ENCODE measurements around the gene FNTB. TPM values are rescaled to one million over a fixed set of nuclear protein-coding genes. Genes with fewer than 3 reads are reported as not detected.

Gene FNTB
- total RNA-seq, 1 experiment from 2014 or later: 15.9 TPM

- no peak for DNase-seq (ENCODE audit: low spot score)
These were observed 33.4 kb upstream of the FNTB start for GRCh38 chr14:64953310-64953654.

DNA sequence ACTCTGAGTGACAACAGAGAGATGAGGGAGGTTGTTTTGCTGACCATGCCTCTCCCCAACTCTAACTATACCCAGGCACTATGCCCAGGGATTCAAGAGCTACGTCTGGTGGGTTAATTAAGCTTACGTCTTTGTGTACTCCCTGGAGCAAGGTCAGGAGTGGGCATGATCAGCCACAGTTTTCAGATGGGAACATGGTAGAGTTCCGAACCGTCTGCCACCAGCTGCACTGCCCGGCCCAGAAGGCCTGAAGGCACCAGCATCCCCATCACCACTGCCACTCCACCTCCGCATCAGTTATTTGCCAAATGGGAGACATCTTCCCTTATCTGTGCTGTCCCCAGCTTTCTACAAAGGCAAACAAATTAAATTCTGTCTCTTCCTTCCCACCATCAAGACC lies 33.0 kb upstream of the FNTB start:
- DNase-seq (ENCODE audit: low spot score): no peak

GRCh38 chr14:64954491-64955240 lies 32.0 kb upstream of the FNTB start:
- DNase-seq (ENCODE audit: low spot score): no peak

DNA sequence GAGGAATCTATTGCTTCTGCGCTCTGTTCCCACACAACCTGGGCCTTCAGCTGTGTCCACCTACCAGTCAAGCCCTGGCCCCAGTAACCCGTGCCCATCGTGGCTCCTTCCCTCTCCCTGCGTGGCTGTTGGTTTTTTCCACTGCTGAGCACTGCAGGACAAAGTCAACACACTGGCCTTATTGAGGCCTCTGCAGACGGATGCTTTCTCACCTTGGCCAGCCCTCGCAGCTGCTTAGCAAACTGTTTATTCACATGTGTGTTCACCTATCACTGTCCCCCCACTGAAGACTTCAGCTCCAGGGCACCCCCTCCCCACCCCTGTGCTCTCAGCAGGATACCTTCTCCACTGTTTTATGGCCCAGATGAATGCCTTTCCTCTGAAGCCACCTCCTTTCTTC lies 31.4 kb upstream of the FNTB start:
- DNase-seq (ENCODE audit: low spot score): no peak

DNA sequence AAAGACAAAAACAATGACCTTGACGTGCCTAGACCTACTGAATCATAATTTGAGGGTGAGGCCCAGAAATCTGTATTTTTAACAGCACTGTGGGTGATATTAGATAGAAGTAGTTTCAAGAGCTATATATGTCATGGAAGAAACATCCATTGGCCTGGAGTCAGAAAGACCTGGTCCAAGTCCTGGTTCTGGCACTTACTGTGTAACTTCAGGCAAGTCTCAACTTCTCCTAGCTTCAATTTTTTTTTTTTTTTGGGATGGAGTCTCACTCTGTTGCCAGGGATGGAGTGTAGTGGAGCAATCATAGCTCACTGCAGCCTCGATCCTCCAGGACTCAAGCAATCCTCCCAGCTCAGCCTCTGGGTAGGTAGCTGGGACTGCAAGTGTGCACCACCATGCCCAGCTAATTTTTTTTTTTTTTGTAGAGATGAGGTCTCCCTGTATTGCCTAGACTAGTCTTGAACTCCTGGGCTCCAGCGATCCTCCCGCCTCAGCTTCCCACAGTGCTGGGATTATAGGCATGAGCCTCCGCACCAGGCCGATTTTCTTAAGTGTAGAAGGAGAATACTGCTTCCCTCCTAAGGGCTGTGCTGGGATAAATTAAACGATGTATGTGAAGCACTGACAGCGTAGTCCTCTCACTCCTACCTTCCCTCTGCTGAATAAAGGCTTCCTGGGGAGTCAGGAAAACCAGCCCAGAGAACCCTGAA lies 29.8 kb upstream of the FNTB start:
- DNase-seq (ENCODE audit: low spot score): no peak

GRCh38 chr14:64958201-64958600 lies 28.5 kb upstream of the FNTB start:
- DNase-seq (ENCODE audit: low spot score): no peak

DNA sequence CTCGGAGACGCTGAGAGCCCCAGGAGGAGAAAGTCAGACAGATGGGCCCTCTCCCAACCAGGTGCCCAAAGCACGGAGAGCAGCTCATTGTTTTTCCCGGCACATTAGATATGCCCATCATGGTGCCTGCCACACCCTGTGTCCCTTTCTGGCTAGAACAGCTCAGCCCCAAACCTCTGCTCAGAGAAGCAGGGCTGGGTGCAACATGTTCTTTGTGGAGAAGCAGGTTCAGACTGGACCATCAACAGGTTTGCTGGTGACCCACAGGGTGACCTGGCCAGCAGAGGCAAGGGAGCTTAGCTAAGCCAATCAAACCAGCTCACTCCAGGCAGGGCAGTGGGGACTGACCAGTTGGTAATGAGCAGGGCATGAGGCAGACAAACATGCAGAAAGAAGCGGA lies 28.0 kb upstream of the FNTB start:
- DNase-seq (ENCODE audit: low spot score): no peak

GRCh38 chr14:64960762-64961276 lies 25.9 kb upstream of the FNTB start:
- no peak for DNase-seq (ENCODE audit: low spot score)

DNA sequence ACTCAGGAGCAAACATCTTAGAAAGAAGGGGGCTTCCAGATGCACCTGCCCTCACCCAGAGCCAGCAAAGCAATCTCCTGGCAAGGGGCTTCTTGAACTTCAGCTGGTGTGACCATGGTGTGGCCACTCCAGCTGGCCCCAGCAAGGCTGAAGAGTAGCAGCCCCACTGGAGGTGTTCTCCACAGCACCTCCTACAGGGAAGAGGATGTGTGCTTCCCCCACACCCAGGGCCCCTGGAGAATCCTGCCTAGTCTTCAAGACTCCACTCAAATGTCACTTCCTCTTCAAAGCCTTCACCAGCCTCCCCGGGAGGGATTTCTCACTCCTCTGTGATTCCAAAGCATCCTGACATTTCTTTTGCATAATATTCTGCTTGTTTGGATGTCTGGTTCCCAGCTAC lies 23.1 kb upstream of the FNTB start:
- DNase-seq (ENCODE audit: low spot score): no peak

- DNase-seq (ENCODE audit: low spot score): no peak
These were observed 21.2 kb upstream of the FNTB start for GRCh38 chr14:64965356-64966000.

DNA sequence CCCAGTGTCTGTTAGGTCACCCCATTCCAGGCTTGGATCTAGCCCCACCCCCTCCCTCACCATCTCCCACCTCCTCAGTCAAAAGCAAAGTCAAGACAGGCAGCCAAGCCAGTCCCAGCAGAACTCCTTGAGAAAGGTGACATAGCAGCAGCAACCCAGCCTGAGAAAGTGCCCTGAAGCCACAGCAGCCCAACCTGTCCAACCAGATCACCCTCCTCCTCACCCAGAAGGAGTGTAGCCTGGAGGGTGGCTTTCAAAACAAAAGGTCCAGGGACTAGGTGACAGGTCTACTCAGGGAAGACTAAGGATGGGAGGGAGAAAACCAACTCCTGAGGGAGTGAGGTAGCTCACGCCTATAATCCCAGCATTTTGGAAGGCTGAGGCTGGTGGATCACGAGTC lies 19.7 kb upstream of the FNTB start:
- DNase-seq (ENCODE audit: low spot score): no peak

- DNase-seq (ENCODE audit: low spot score): no peak
These were observed 18.5 kb upstream of the FNTB start for GRCh38 chr14:64968167-64968566.

DNA sequence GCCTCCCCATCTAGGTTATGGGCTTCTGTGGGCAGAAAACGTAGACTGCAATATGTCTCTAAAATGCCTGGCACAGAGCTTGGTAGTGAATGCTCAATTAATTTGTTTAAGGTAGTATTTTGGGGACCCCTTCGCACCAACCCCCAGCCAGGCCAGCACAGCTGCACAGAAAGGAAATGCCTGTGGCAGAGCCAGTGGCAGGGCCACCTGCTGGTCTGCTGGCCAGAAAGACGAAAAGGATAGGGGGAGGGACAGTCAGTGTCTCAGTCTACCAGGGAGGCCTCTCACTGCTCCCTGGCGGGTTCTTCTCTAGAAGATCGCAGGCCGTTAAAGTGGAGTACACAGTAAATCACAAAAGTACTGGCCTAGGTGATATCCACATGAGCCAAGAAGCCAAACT lies 18.0 kb upstream of the FNTB start:
- DNase-seq (ENCODE audit: low spot score): no peak

DNA sequence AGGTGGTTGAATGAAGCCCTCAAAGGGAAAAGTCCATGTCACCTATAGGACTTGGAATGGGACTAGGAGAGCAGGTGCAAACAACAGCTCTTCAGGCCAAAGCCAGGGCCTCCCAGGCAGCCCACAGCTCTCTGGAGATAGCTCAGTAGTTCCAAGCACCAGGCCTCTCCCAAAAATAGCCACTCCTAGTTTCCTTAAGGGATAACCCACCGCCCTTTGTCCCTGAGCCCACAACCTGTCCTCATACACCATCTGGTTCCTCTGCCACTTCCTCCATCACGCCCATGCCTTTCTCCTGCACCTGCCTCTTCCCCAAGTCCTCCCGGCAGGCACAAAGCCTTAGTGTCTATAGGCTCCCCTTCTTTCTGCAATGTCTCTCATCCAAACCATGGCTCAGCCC lies 16.7 kb upstream of the FNTB start:
- DNase-seq (ENCODE audit: low spot score): no peak

GRCh38 chr14:64970776-64971477 lies 15.8 kb upstream of the FNTB start:
- DNase-seq (ENCODE audit: low spot score): no peak

- DNase-seq (ENCODE audit: low spot score): no peak
These were observed 15.2 kb upstream of the FNTB start for GRCh38 chr14:64971491-64971942.

DNA sequence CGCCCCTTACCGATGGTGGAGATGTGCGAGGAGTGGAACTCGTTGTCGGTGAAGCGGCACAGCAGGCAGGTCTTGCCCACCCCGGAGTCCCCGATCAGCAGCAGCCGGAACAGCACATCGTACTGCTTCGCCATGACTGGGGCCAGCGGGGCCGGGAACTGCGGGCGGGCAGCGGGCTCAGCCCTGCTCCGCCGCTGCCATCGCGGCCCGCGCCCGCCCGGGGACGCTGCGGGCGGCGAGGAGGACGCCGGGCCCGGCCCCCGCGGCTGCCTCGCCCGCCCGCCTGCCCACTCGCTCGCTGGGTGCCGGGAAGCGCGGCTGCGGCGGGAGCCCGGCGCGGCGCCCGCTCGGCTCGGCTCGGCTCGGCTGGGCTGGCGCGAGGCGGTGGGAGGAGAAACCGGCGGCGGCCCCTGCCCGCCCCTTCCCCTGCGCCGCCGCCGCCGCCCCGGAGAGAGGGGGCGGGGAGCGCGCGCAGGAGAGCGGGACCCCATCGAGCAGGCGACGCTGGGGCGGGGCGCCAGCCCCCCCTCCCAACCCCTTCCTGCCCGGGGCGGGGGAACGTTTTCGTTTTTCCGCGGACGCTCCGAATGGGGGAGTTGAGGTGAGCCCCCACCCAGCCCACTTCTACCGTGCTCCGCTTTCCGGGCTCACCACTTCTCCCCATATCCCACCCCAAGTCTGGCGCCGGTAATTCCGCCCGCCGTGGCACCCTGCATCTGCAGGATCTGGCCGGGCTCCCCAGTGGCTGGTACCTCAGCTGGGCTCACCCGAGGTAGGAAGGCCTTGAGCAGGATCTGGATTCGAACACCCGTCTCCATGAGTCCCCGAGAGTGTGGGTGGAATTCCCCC lies 14.5 kb upstream of the FNTB start, which contains the start of gene RAB15:
RAB15 (minus strand) TSS at position 394 of the 849 bp plus-strand sequence; CDS start at position 134, 260 bp downstream.
- DNase-seq (ENCODE audit: low spot score): no peak

GRCh38 chr14:64973026-64973442 lies 13.7 kb upstream of the FNTB start:
- no peak for DNase-seq (ENCODE audit: low spot score)

- no peak for DNase-seq (ENCODE audit: low spot score)
These were observed 12.9 kb upstream of the FNTB start for GRCh38 chr14:64973826-64974225.

GRCh38 chr14:64974563-64974962 lies 12.1 kb upstream of the FNTB start:
- DNase-seq (ENCODE audit: low spot score): no peak
